Vagina (tissue), 2 donors: ENCODE measurements around the gene SNHG17.

Source experiments
- POLR2A ChIP-seq, 2 donors: fragments of 450-650 bp; IDR thresholded peaks; one replicate each; pipeline ENCODE4 v1.6.1; 2017; ENCODE audit warnings: antibody characterized with exemption in 2 of 2, mild to moderate bottlenecking in 2 of 2, moderate library complexity in 2 of 2
- POLR2AphosphoS5 ChIP-seq, 2 donors: sonication (generic); formaldehyde crosslinking; IDR thresholded peaks; one replicate each; pipeline ENCODE4 v1.9.0; 2017; ENCODE audit warnings: antibody characterized with exemption in 2 of 2, mild to moderate bottlenecking in 2 of 2, low read depth in 1 of 2; ENCODE audit not compliant: insufficient read depth in 1 of 2
- TF ChIP-seq, protein P1 (sequence below), 3 experiments: fragments of 450-650 bp in 2 of 3; fragments of 200-600 bp in 1 of 3; sonication (generic) in 1 of 3; IDR thresholded peaks; one replicate each; pipeline ENCODE4 v1.5.1; 2017 to 2019; ENCODE audit warnings: antibody characterized with exemption in 3 of 3, mild to moderate bottlenecking in 2 of 3, moderate library complexity in 2 of 3

DNA sequence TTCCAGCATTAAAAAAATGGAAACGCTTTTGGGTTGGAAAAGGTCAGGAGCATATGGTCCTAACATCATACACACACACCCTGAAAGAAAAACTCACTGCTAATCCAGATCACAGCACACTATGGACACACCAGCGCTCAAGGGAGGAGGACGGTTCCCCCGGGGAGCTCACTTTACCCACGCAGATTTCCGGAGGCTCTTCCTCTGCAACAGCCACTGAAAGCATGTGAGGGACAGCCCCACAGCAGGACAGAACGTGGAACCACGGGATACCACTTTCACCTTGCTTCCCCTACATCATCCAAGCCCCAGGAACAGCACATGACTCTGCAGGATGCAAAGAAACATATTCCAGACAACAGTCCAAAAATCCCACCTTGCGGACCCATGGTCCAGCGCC, 13.2 kb downstream of the SNHG17 start:
- TF ChIP-seq, protein P1, sequence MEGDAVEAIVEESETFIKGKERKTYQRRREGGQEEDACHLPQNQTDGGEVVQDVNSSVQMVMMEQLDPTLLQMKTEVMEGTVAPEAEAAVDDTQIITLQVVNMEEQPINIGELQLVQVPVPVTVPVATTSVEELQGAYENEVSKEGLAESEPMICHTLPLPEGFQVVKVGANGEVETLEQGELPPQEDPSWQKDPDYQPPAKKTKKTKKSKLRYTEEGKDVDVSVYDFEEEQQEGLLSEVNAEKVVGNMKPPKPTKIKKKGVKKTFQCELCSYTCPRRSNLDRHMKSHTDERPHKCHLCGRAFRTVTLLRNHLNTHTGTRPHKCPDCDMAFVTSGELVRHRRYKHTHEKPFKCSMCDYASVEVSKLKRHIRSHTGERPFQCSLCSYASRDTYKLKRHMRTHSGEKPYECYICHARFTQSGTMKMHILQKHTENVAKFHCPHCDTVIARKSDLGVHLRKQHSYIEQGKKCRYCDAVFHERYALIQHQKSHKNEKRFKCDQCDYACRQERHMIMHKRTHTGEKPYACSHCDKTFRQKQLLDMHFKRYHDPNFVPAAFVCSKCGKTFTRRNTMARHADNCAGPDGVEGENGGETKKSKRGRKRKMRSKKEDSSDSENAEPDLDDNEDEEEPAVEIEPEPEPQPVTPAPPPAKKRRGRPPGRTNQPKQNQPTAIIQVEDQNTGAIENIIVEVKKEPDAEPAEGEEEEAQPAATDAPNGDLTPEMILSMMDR (IDR thresholded peaks at IDR 0.05) = no peak
- TF ChIP-seq POLR2A (IDR thresholded peaks at IDR 0.05) = no peak
- no peak for TF ChIP-seq POLR2AphosphoS5 (IDR thresholded peaks at IDR 0.05; ENCODE audit: insufficient read depth in 1 of 2, low read depth in 1 of 2)
